NT2/D1 (cell line): ENCODE data around the gene LILRB2.

ENCODE experiments used
- YY1 ChIP-seq: IDR thresholded peaks from 2 replicates; pipeline ENCODE4 v1.6.1; 2011; ENCODE audit not compliant: insufficient read length, insufficient read depth
- ZNF274 ChIP-seq: IDR thresholded peaks from 2 replicates; pipeline ENCODE4 v1.6.1; 2011; ENCODE audit warnings: mild to moderate bottlenecking, low read depth, low read length

DNA sequence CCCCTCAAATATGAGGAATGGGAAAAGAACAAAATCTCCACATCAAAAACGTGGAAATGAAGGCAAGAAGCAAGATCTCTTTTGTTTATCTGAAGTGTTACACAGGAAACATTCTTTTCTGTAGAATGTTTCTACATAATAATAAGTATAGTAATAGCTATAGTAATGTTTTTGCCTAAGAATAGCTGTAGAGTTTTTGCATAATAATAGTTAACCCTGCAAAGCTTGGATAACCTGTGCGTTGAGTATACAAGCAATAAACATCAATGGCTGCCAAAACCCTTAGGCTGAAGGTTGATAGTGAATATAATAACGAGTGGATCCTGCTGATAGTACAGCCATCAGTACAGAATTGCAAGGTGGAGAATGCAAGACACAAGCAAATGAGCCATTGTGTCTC is 43.2 kb upstream of the LILRB2 start:
- TF ChIP-seq ZNF274 = no peak
- TF ChIP-seq YY1 = no peak
